Activated naive CD8-positive, alpha-beta T cell treated with anti-CD3 and anti-CD28 coated beads, Interleukin-2, amount 50 U/mL, for 24 hours (primary cell): ENCODE data around the gene E2F1.

Experiments used
- ATAC-seq: fragments of 150-1000 bp; cut with Tn5 transposase; one replicate; pipeline ENCODE4 v1.10.0; 2021
- DNase-seq: peaks from one replicate; pipeline ENCODE4 v3.0.0; 2021
- H3K27ac Mint-ChIP-seq: one replicate; pipeline ENCODE4 v1.8.0; 2021; ENCODE audit warnings: mild to moderate bottlenecking, mixed read lengths
- H3K27me3 Mint-ChIP-seq: one replicate; pipeline ENCODE4 v1.8.0; 2021; ENCODE audit warnings: mixed read lengths
- H3K36me3 Mint-ChIP-seq: one replicate; pipeline ENCODE4 v1.8.0; 2021; ENCODE audit warnings: low read depth, mixed read lengths
- H3K4me1 Mint-ChIP-seq: one replicate; pipeline ENCODE4 v1.8.0; 2021; ENCODE audit warnings: mixed read lengths
- H3K4me3 Mint-ChIP-seq: one replicate; pipeline ENCODE4 v1.8.0; 2021; ENCODE audit warnings: mild to moderate bottlenecking, moderate library complexity, mixed read lengths
- H3K9me3 Mint-ChIP-seq: one replicate; pipeline ENCODE4 v1.8.0; 2021; ENCODE audit warnings: mixed read lengths

E2F1 gene, protein sequence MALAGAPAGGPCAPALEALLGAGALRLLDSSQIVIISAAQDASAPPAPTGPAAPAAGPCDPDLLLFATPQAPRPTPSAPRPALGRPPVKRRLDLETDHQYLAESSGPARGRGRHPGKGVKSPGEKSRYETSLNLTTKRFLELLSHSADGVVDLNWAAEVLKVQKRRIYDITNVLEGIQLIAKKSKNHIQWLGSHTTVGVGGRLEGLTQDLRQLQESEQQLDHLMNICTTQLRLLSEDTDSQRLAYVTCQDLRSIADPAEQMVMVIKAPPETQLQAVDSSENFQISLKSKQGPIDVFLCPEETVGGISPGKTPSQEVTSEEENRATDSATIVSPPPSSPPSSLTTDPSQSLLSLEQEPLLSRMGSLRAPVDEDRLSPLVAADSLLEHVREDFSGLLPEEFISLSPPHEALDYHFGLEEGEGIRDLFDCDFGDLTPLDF

DNA sequence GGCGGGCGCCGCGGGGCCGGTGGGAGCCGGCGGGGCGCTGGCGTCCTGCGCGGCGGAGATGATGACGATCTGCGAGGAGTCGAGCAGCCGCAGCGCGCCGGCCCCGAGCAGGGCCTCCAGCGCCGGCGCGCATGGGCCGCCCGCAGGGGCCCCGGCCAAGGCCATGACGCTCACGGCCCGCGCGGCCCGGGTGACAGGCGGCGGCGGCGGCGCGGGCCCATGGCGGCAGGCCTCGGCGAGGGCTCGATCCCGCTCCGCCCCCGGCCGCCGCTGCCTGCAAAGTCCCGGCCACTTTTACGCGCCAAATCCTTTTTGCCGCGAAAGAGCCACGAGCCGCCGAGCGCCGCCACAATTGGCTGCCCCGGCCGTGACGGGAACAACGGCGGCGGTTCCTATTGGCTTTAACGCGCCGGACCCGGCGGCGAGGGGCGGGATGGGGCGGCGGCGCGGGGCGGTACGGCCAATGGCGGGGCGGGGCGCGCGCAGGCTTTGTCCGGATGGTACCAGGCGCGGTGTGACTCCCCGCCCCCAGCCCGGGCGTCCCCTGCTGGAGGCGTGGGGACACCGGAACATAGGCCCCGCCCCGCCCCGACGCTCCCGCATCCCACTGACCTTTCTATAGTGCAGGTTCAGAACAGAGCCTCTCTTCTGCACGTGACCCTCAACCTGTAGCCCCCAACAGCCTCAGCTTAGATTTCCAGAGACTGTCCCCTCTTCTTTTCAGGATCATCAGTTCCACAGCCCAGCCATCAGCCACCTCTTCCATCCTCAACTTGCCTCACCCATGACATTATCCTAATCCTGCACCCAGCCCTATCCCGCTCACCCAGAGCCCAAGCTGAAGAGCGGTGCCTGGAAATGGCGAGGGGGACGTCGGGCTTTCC lies at the start of gene E2F1:
Gene E2F1, minus strand, starts transcription at position 286 of the 884 bp plus-strand sequence. Its CDS starts 121 bp downstream, at position 165.
- peak; percentile 85 for ATAC-seq
- no peaks in the 10 kb centered on the region for H3K9me3 Mint-ChIP-seq
- peaks cover 6% of the 10 kb centered on the region for H3K36me3 Mint-ChIP-seq
- peaks cover 78% of the 10 kb centered on the region for H3K4me1 Mint-ChIP-seq
- peak within 1 kb of the TSS; percentile 94 for H3K4me3 Mint-ChIP-seq
- peak within 1 kb of the TSS; percentile 91 for H3K27ac Mint-ChIP-seq
- no peaks in the 10 kb centered on the region for H3K27me3 Mint-ChIP-seq
- DNase-seq, result peak; percentile 97

DNA sequence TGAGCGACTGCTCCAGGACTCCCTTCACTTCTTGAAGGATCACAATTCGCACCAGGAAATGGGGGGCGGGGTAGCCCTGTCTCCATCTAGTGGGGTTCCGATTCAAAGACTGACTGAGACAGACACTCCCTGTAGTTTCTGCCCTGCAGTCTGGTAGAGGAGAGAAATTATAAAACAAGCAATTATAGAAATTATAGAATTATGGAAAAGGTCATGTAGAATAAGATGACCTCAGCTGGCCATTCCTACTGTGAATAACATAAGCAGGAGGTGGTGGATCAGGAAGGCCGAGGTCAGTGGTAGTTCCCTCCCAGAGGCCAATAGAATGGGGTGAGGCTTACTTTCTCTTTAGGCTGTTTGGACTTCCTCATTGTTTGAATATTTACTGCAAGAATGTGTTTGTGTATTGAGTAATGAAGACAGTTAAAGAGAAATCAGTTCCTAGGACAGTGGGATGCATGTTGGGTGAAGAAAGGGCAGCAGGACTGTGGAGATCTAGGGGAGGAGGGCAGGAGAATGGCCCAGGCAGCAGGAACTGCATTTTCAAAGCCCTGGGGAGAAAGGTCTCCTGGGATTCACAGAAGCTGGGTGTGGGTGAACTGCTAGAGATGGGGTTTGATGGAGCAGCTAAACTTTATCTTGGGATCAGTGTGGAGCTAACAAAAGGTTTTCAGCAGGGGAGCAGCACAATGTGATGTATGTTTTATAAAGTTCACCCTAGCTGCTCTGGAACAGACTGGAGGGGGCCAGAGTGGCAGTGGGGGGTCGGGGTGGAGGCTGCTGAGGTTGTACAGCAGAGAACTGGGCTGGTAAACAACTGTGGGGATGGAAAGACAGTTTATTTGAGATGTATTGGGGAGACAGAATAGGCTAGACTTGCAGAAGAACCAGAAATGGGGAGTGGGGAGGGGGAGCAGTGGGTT lies 47.7 kb upstream of the E2F1 start:
- peaks cover 22% of the 10 kb centered on the region for H3K36me3 Mint-ChIP-seq
- peaks cover 14% of the 10 kb centered on the region for H3K9me3 Mint-ChIP-seq
- H3K4me1 Mint-ChIP-seq, result peaks cover 30% of the 10 kb centered on the region
- H3K4me3 Mint-ChIP-seq, result no peak overlapping the region
- DNase-seq (no peak), ATAC-seq (no peak)
- no peaks in the 10 kb centered on the region for H3K27me3 Mint-ChIP-seq
- peak overlapping the region; percentile 4 for H3K27ac Mint-ChIP-seq

DNA sequence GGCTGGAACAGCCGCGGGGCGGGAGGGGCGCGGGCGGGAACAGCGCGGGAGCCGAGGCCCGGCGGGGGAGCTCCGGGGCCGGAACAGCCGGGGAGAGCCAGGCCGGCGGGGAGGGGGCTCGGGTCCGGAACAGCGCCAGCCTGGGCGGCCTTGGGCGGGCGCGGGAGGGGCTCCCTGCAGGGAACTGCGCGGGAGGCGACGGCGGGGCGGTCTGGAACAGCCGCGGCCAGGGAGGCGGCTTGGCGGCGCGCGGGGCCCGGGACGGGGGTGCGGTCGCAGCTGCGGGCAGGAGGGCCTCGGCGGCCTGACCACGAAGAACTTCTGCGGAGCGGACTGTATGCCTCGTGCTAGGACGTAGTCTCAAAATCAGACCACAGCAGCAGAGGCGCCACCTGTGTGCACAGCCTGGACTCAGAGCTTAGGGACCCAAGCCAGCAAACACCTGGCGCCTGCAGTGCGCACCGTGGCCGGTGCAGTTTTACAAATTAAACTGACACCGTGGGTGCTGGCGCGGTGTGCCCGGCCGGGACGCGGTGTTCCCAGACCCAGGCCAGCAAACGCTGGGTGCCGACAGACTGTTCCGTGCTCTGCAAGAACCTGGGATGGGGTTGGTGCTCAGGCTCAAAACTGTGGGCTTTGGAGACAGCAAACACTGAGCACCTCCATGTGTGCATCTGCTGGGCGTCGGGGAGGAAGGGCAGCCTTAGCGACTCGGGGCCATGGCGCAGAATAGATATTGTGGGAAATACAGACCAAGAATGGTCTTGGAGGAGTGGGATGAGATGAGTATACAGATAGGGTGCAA lies 46.2 kb upstream of the E2F1 start:
- Mint-ChIP-seq H3K27me3 (no peaks in the 10 kb centered on the region), H3K36me3 (peaks cover 15% of the 10 kb centered on the region), H3K9me3 (peaks cover 14% of the 10 kb centered on the region), H3K4me3 (peak overlapping the region; percentile 82), H3K4me1 (peaks cover 30% of the 10 kb centered on the region), H3K27ac (peak overlapping the region; percentile 53)
- DNase-seq (peak; percentile 77), ATAC-seq (peak; percentile 70)

GRCh38 chr20:33731693-33732165 lies 45.5 kb upstream of the E2F1 start, which contains the start of gene ZNF341:
TSS of gene ZNF341 (plus strand) at chr20:33731996. CDS start at chr20:33732022, 26 bp downstream.
- Mint-ChIP-seq H3K27me3 (no peaks in the 10 kb centered on the region), H3K4me3 (peak within 1 kb of the TSS; percentile 82), H3K4me1 (peaks cover 30% of the 10 kb centered on the region), H3K36me3 (peaks cover 11% of the 10 kb centered on the region), H3K9me3 (peaks cover 11% of the 10 kb centered on the region), H3K27ac (peak within 1 kb of the TSS; percentile 76)
- ATAC-seq (peak; percentile 77), DNase-seq (peak; percentile 90)

DNA sequence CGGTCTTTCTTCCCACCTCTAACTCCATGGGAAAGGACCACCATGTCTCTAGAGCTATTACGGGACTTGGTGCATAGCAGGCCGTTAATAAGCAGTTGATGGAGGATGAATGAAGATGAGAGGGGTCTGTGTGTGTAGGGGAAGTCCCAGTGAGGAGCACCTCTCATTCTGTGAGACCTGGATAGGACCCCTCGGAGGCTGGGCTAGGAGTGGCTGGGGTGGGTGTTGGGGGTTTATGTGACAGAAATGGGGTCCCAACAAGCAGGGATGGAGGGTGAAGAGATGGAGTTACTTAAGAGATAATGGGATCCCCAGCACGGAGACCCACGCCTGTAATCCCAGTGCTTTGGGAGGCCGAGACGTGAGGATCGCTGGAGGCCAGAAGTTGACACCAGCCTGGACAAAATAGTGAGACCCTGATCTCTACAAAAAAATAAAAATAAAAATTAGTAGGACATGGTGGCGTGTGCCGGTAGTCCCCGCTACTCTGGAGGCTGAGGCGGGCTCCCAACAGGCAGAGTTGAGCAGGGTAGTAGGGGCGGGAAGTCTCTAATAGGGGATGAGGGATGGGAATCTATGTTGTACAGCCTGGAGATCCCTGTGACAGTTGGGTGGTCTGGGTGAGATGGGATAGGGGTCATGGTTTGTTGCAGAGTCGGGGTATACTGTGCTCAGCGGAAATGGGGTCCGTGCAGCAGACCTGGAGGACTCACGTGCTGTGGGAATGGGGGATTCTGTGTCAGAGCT lies 44.9 kb upstream of the E2F1 start:
- peak overlapping the region; percentile 76 for H3K27ac Mint-ChIP-seq
- peaks cover 30% of the 10 kb centered on the region for H3K4me1 Mint-ChIP-seq
- H3K4me3 Mint-ChIP-seq, result peak overlapping the region; percentile 78
- no peaks in the 10 kb centered on the region for H3K27me3 Mint-ChIP-seq
- peaks cover 5% of the 10 kb centered on the region for H3K36me3 Mint-ChIP-seq
- H3K9me3 Mint-ChIP-seq, result peaks cover 7% of the 10 kb centered on the region
- ATAC-seq (no peak), DNase-seq (no peak)

- H3K36me3 Mint-ChIP-seq, result no peaks in the 10 kb centered on the region
- ATAC-seq, result no peak
- H3K4me3 Mint-ChIP-seq, result no peak overlapping the region
- peaks cover 27% of the 10 kb centered on the region for H3K4me1 Mint-ChIP-seq
- H3K27ac Mint-ChIP-seq, result no peak overlapping the region
- H3K27me3 Mint-ChIP-seq, result no peaks in the 10 kb centered on the region
- DNase-seq, result no peak
- no peaks in the 10 kb centered on the region for H3K9me3 Mint-ChIP-seq
Observed at GRCh38 chr20:33729101-33729500, 42.9 kb upstream of the E2F1 start.

GRCh38 chr20:33728463-33728862 lies 42.3 kb upstream of the E2F1 start:
- Mint-ChIP-seq H3K27me3 (no peaks in the 10 kb centered on the region), H3K36me3 (no peaks in the 10 kb centered on the region), H3K27ac (no peak overlapping the region), H3K4me1 (peaks cover 21% of the 10 kb centered on the region), H3K4me3 (no peak overlapping the region), H3K9me3 (no peaks in the 10 kb centered on the region)
- DNase-seq (no peak), ATAC-seq (no peak)

DNA sequence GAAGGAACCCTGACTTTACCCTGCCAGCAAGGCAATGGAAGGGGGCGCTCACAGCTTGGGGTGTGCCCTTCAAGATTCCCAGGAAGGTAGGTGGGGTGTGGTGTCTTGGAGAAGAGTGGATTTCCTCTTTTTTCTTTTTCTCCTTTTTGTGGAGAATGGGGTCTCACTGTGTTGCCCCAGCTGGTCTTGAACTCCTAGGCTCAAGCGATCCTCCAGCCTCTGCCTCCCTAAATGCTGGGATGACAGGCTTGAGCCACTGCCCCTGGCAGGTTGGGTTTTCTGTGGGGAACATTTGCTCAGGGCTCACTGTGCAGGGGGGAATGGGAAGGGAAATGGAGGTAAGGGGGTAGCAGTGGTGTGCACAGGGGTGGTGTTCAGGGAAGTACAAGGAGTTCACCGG lies 41.6 kb upstream of the E2F1 start:
- no peak for ATAC-seq
- no peaks in the 10 kb centered on the region for H3K27me3 Mint-ChIP-seq
- peaks cover 14% of the 10 kb centered on the region for H3K4me1 Mint-ChIP-seq
- H3K4me3 Mint-ChIP-seq, result no peak overlapping the region
- no peaks in the 10 kb centered on the region for H3K36me3 Mint-ChIP-seq
- no peak overlapping the region for H3K27ac Mint-ChIP-seq
- H3K9me3 Mint-ChIP-seq, result no peaks in the 10 kb centered on the region
- no peak for DNase-seq

- H3K4me3 Mint-ChIP-seq, result no peak overlapping the region
Observed at GRCh38 chr20:33727115-33727479, 40.9 kb upstream of the E2F1 start.

GRCh38 chr20:33725607-33726264 lies 39.6 kb upstream of the E2F1 start:
- H3K27ac Mint-ChIP-seq, result no peak overlapping the region
- no peaks in the 10 kb centered on the region for H3K9me3 Mint-ChIP-seq
- no peak overlapping the region for H3K4me3 Mint-ChIP-seq

More at GRCh38 chr20:33727115-33727479, 40.9 kb upstream of the E2F1 start:
- no peaks in the 10 kb centered on the region for H3K27me3 Mint-ChIP-seq
- no peaks in the 10 kb centered on the region for H3K36me3 Mint-ChIP-seq
- H3K9me3 Mint-ChIP-seq, result no peaks in the 10 kb centered on the region
- no peak for DNase-seq
- ATAC-seq, result no peak
- H3K27ac Mint-ChIP-seq, result no peak overlapping the region
- peaks cover 9% of the 10 kb centered on the region for H3K4me1 Mint-ChIP-seq

DNA sequence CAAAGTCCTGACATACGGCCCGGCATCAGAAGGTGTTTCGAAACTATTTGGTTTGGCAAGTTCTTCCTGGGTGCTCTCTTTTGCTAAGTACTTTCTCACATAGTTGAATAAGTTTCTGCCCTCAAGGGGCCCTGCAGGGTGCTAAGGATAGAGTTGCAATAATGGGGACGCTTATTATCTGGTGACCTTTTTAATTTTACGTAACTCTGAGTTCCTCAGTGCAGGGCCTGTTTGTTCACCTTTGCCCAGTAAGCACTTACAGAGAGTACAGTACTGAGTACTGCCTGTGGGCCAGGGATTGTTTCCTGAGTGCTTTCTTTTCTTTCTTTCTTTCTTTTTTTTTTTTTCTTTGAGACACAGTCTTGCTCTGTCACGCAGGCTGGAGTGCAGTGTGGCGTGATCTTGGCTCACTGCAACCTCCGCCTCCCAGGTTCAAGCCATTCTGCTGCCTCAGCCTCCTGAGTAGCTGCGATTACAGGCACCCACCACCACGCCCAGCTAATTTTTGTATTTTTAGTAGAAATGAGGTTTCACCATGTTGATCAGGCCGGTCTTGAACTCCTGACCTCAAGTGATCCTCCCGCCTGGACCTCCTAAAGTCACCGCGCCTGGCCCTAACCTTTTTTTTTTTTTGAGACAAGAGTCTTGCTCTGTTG lies 38.4 kb upstream of the E2F1 start:
- ATAC-seq, result no peak
- H3K27me3 Mint-ChIP-seq, result no peaks in the 10 kb centered on the region

More at GRCh38 chr20:33725607-33726264, 39.6 kb upstream of the E2F1 start:
- Mint-ChIP-seq H3K27me3 (no peaks in the 10 kb centered on the region), H3K36me3 (no peaks in the 10 kb centered on the region), H3K4me1 (peaks cover 4% of the 10 kb centered on the region)
- ATAC-seq, result no peak
- DNase-seq, result no peak

More for the DNA sequence above, 38.4 kb upstream of the E2F1 start:
- DNase-seq, result no peak
- no peak overlapping the region for H3K4me3 Mint-ChIP-seq
- peaks cover 4% of the 10 kb centered on the region for H3K9me3 Mint-ChIP-seq
- no peak overlapping the region for H3K27ac Mint-ChIP-seq
- H3K36me3 Mint-ChIP-seq, result peaks cover 2% of the 10 kb centered on the region
- H3K4me1 Mint-ChIP-seq, result peaks cover 13% of the 10 kb centered on the region
